Measurements from ENCODE around the gene GNL1.

GNL1 gene

GRCh38 chr6:30565772-30566171, 9.5 kb upstream of the GNL1 start:
- H3K4me3 ChIP-seq (ENCODE audit: insufficient read depth, low read length, poor library complexity, severe bottlenecking), result no peak overlapping the region
- H4K20me1 ChIP-seq (ENCODE audit: low read depth, low read length), result no peaks in the 10 kb centered on the region
- no peak overlapping the region; the same call in 1 of the 2 replicates for H3K27ac ChIP-seq (ENCODE audit: low read depth, low read length)
- H3K79me2 ChIP-seq (ENCODE audit: insufficient read depth, low read length), result 0 out of 2 replicates have a peak, but pooled peaks cover 6% of the 10 kb centered on the region
- H3K27me3 ChIP-seq (ENCODE audit: low read length), result no peaks in the 10 kb centered on the region
- no peak overlapping the region for H2AFZ ChIP-seq (ENCODE audit: low read depth, low read length, severe bottlenecking)
- no peak for TF ChIP-seq CTCF (IDR thresholded peaks at IDR 0.05; ENCODE audit: insufficient read depth, low read length, poor library complexity, severe bottlenecking)
- no peak for TF ChIP-seq EZH2phosphoT487 (conservative IDR thresholded peaks at IDR 0.05; ENCODE audit: low read length)
- H3K9ac ChIP-seq (ENCODE audit: low read length), result no peak overlapping the region
- H3F3A ChIP-seq (ENCODE audit: insufficient read depth), result peaks cover 28% of the 10 kb centered on the region
- H3K9me2 ChIP-seq (replicated peaks; ENCODE audit: insufficient read depth, low read length), result no peaks in the 10 kb centered on the region
- H3K36me3 ChIP-seq (ENCODE audit: low read length), result 0 out of 2 replicates have a peak, but pooled peaks cover 3% of the 10 kb centered on the region
- H3K9me3 ChIP-seq (ENCODE audit: insufficient read depth, low read length), result no peaks in the 10 kb centered on the region
- H3K4me2 ChIP-seq (ENCODE audit: low read depth, low read length, poor library complexity, severe bottlenecking), result no peak overlapping the region

GRCh38 chr6:30564114-30564513, 7.8 kb upstream of the GNL1 start:
- no peak overlapping the region for H3K4me2 ChIP-seq (ENCODE audit: low read depth, low read length, poor library complexity, severe bottlenecking)
- no peak overlapping the region for H3K4me3 ChIP-seq (ENCODE audit: insufficient read depth, low read length, poor library complexity, severe bottlenecking)
- H3K9me3 ChIP-seq (ENCODE audit: insufficient read depth, low read length), result no peaks in the 10 kb centered on the region
- no peaks in the 10 kb centered on the region for H3K27me3 ChIP-seq (ENCODE audit: low read length)
- H3K9ac ChIP-seq (ENCODE audit: low read length), result no peak overlapping the region
- H3F3A ChIP-seq (ENCODE audit: insufficient read depth), result peaks cover 30% of the 10 kb centered on the region
- H3K27ac ChIP-seq (ENCODE audit: low read depth, low read length), result no peak overlapping the region
- TF ChIP-seq CTCF (IDR thresholded peaks at IDR 0.05; ENCODE audit: insufficient read depth, low read length, poor library complexity, severe bottlenecking) (no peak), EZH2phosphoT487 (conservative IDR thresholded peaks at IDR 0.05; ENCODE audit: low read length) (no peak)
- H3K36me3 ChIP-seq (ENCODE audit: low read length), result peaks cover 6% of the 10 kb centered on the region; the same call in 1 of the 2 replicates
- H3K79me2 ChIP-seq (ENCODE audit: insufficient read depth, low read length), result peaks cover 15% of the 10 kb centered on the region
- H2AFZ ChIP-seq (ENCODE audit: low read depth, low read length, severe bottlenecking), result no peak overlapping the region
- H4K20me1 ChIP-seq (ENCODE audit: low read depth, low read length), result no peaks in the 10 kb centered on the region
- no peaks in the 10 kb centered on the region for H3K9me2 ChIP-seq (replicated peaks; ENCODE audit: insufficient read depth, low read length)

- Histone ChIP-seq H3K4me3 (ENCODE audit: insufficient read depth, low read length, poor library complexity, severe bottlenecking) (no peak overlapping the region), H3K4me2 (ENCODE audit: low read depth, low read length, poor library complexity, severe bottlenecking) (no peak overlapping the region), H3K27ac (ENCODE audit: low read depth, low read length) (no peak overlapping the region), H4K20me1 (ENCODE audit: low read depth, low read length) (peaks cover 3% of the 10 kb centered on the region; the same call in 1 of the 2 replicates), H2AFZ (ENCODE audit: low read depth, low read length, severe bottlenecking) (no peak overlapping the region), H3K9me3 (ENCODE audit: insufficient read depth, low read length) (no peaks in the 10 kb centered on the region), H3K79me2 (ENCODE audit: insufficient read depth, low read length) (peaks cover 27% of the 10 kb centered on the region), H3F3A (ENCODE audit: insufficient read depth) (peaks cover 37% of the 10 kb centered on the region), H3K9ac (ENCODE audit: low read length) (no peak overlapping the region), H3K27me3 (ENCODE audit: low read length) (no peaks in the 10 kb centered on the region), H3K36me3 (ENCODE audit: low read length) (peaks cover 14% of the 10 kb centered on the region; the same call in 1 of the 2 replicates), H3K9me2 (replicated peaks; ENCODE audit: insufficient read depth, low read length) (no peaks in the 10 kb centered on the region)
- no peak for TF ChIP-seq EZH2phosphoT487 (conservative IDR thresholded peaks at IDR 0.05; ENCODE audit: low read length)
- no peak for TF ChIP-seq CTCF (IDR thresholded peaks at IDR 0.05; ENCODE audit: insufficient read depth, low read length, poor library complexity, severe bottlenecking)
These were observed 6.5 kb upstream of the GNL1 start for GRCh38 chr6:30562470-30563425.

Measured in SU-DHL-6 (cell line).